Adipocyte (in vitro differentiated cells): Measurements from ENCODE around the gene GCK.

ENCODE experiments used
- DNase-seq: peaks from one replicate; pipeline ENCODE4 v3.0.0-alpha.2; 2015; ENCODE audit warnings: low read depth
- H3K27me3 ChIP-seq: replicated peaks from 2 replicates; pipeline ENCODE4 v1.7.0; 2013; ENCODE audit warnings: mild to moderate bottlenecking, low read length, moderate library complexity; ENCODE audit not compliant: control insufficient read depth, insufficient read depth
- H3K36me3 ChIP-seq: 2 replicates; pipeline ENCODE4 v1.7.0; 2013; ENCODE audit warnings: low read length, mild to moderate bottlenecking, moderate library complexity; ENCODE audit not compliant: control insufficient read depth, insufficient read depth, severe bottlenecking
- H3K4me1 ChIP-seq: 2 replicates; pipeline ENCODE4 v1.7.0; 2013; ENCODE audit warnings: mild to moderate bottlenecking, low read length, moderate library complexity; ENCODE audit not compliant: control insufficient read depth, insufficient read depth
- H3K4me3 ChIP-seq: 2 replicates; pipeline ENCODE4 v1.7.0; 2013; ENCODE audit warnings: mild to moderate bottlenecking, low read length, moderate library complexity
- H3K9ac ChIP-seq: 2 replicates; pipeline ENCODE4 v1.7.0; 2013; ENCODE audit warnings: mild to moderate bottlenecking, low read length, moderate library complexity
- H3K9me3 ChIP-seq: 2 replicates; pipeline ENCODE4 v1.7.0; 2013; ENCODE audit warnings: mild to moderate bottlenecking, low read length, moderate library complexity; ENCODE audit not compliant: control insufficient read depth

Gene GCK

GRCh38 chr7:44094883-44095592 is 94.2 kb downstream of the GCK start:
- no peaks in the 10 kb centered on the region for H3K9me3 ChIP-seq
- peak overlapping the region; percentile 65 for H3K9ac ChIP-seq
- H3K4me1 ChIP-seq = peaks cover 30% of the 10 kb centered on the region
- DNase-seq = no peak
- H3K27me3 ChIP-seq = no peaks in the 10 kb centered on the region
- peak overlapping the region; percentile 2 for H3K4me3 ChIP-seq
- no peaks in the 10 kb centered on the region for H3K36me3 ChIP-seq

DNA sequence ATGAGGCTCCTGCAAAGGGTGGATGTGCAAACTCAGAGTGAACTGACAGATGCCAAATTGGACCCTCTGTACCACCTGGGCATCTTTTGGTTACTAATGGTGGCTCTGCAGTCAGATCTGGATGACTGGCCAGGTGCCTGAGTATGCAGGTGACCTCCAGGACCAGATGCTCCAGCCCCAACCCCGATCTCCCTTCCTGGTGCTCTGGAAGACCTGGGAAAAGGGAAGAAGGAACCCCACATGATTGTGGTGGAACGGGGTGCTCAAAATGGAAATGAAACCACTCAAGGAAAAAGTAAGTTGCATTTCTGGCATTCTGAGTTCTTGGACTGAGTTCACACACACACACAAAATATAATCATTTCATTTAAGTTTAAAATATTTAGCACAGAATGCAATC is 94.9 kb downstream of the GCK start:
- no peak for DNase-seq
- peak overlapping the region; percentile 2 for H3K4me3 ChIP-seq

More for the DNA sequence above, 94.9 kb downstream of the GCK start:
- Histone ChIP-seq H3K9ac (peak overlapping the region; percentile 65), H3K36me3 (no peaks in the 10 kb centered on the region), H3K4me1 (peaks cover 32% of the 10 kb centered on the region), H3K9me3 (no peaks in the 10 kb centered on the region), H3K27me3 (no peaks in the 10 kb centered on the region)
